ENCODE measurements around the gene GAPT.
A peak's percentile ranks its signal among the peaks of the same experiment; 100 is the strongest.

GAPT gene

GRCh38 chr5:58484505-58484904 is 6.7 kb upstream of the GAPT start:
- Mint-ChIP-seq H3K4me3 (no peak overlapping the region), H3K36me3 (no peaks in the 10 kb centered on the region), H3K9me3 (no peaks in the 10 kb centered on the region), H3K27ac (peak overlapping the region; percentile 25), H3K4me1 (peaks cover 15% of the 10 kb centered on the region), H3K27me3 (no peaks in the 10 kb centered on the region)
- no peak for ATAC-seq

- H3K9me3 Mint-ChIP-seq = no peaks in the 10 kb centered on the region
- no peaks in the 10 kb centered on the region for H3K36me3 Mint-ChIP-seq
- ATAC-seq = no peak
Measured at GRCh38 chr5:58486290-58486689, 4.9 kb upstream of the GAPT start.

GRCh38 chr5:58490402-58491050 is 709 bp upstream of the GAPT start:
- Mint-ChIP-seq H3K9me3 (no peaks in the 10 kb centered on the region), H3K36me3 (peaks cover 15% of the 10 kb centered on the region), H3K27ac (peak overlapping the region; percentile 81), H3K4me3 (peak overlapping the region; percentile 12), H3K27me3 (no peaks in the 10 kb centered on the region), H3K4me1 (peaks cover 32% of the 10 kb centered on the region)
- ATAC-seq = peak; percentile 85

More at GRCh38 chr5:58486290-58486689, 4.9 kb upstream of the GAPT start:
- Mint-ChIP-seq H3K27ac (no peak overlapping the region), H3K27me3 (no peaks in the 10 kb centered on the region), H3K4me1 (peaks cover 26% of the 10 kb centered on the region), H3K4me3 (no peak overlapping the region)

- Mint-ChIP-seq H3K27ac (peak overlapping the region; percentile 81), H3K27me3 (no peaks in the 10 kb centered on the region), H3K4me3 (peak overlapping the region; percentile 46), H3K9me3 (no peaks in the 10 kb centered on the region), H3K4me1 (peaks cover 50% of the 10 kb centered on the region), H3K36me3 (peaks cover 37% of the 10 kb centered on the region)
- ATAC-seq = no peak
Measured at GRCh38 chr5:58493141-58493540, 1.9 kb downstream of the GAPT start.

GRCh38 chr5:58496488-58496887 is 5.3 kb downstream of the GAPT start:
- Mint-ChIP-seq H3K4me3 (no peak overlapping the region), H3K27ac (peak overlapping the region; percentile 84), H3K36me3 (peaks cover 37% of the 10 kb centered on the region), H3K9me3 (no peaks in the 10 kb centered on the region), H3K4me1 (peaks cover 65% of the 10 kb centered on the region), H3K27me3 (no peaks in the 10 kb centered on the region)
- no peak for ATAC-seq

- H3K4me1 Mint-ChIP-seq = peaks cover 67% of the 10 kb centered on the region
- ATAC-seq = no peak
- no peak overlapping the region for H3K4me3 Mint-ChIP-seq
- peaks cover 38% of the 10 kb centered on the region for H3K36me3 Mint-ChIP-seq
- H3K27ac Mint-ChIP-seq = peak overlapping the region; percentile 84
- no peaks in the 10 kb centered on the region for H3K27me3 Mint-ChIP-seq
- H3K9me3 Mint-ChIP-seq = no peaks in the 10 kb centered on the region
Measured at GRCh38 chr5:58497386-58497785, 6.2 kb downstream of the GAPT start.

GRCh38 chr5:58497921-58498320 is 6.7 kb downstream of the GAPT start:
- peaks cover 43% of the 10 kb centered on the region for H3K36me3 Mint-ChIP-seq
- ATAC-seq = no peak

GRCh38 chr5:58498340-58498942 is 7.2 kb downstream of the GAPT start:
- no peaks in the 10 kb centered on the region for H3K27me3 Mint-ChIP-seq
- H3K27ac Mint-ChIP-seq = peak overlapping the region; percentile 84
- H3K4me3 Mint-ChIP-seq = no peak overlapping the region
- H3K4me1 Mint-ChIP-seq = peaks cover 72% of the 10 kb centered on the region
- H3K36me3 Mint-ChIP-seq = peaks cover 43% of the 10 kb centered on the region
- no peak for ATAC-seq
- H3K9me3 Mint-ChIP-seq = no peaks in the 10 kb centered on the region

More at GRCh38 chr5:58497921-58498320, 6.7 kb downstream of the GAPT start:
- peaks cover 72% of the 10 kb centered on the region for H3K4me1 Mint-ChIP-seq
- no peak overlapping the region for H3K4me3 Mint-ChIP-seq
- H3K27me3 Mint-ChIP-seq = no peaks in the 10 kb centered on the region
- no peaks in the 10 kb centered on the region for H3K9me3 Mint-ChIP-seq
- H3K27ac Mint-ChIP-seq = peak overlapping the region; percentile 84

- H3K36me3 Mint-ChIP-seq = peaks cover 41% of the 10 kb centered on the region
- peak overlapping the region; percentile 84 for H3K27ac Mint-ChIP-seq
- peaks cover 73% of the 10 kb centered on the region for H3K4me1 Mint-ChIP-seq
- no peaks in the 10 kb centered on the region for H3K9me3 Mint-ChIP-seq
- ATAC-seq = no peak
- no peaks in the 10 kb centered on the region for H3K27me3 Mint-ChIP-seq
- no peak overlapping the region for H3K4me3 Mint-ChIP-seq
Measured at GRCh38 chr5:58499231-58499630, 8.0 kb downstream of the GAPT start.

- no peaks in the 10 kb centered on the region for H3K9me3 Mint-ChIP-seq
- no peaks in the 10 kb centered on the region for H3K27me3 Mint-ChIP-seq
- peak overlapping the region; percentile 84 for H3K27ac Mint-ChIP-seq
- H3K4me1 Mint-ChIP-seq = peaks cover 80% of the 10 kb centered on the region
- H3K4me3 Mint-ChIP-seq = peak overlapping the region; percentile 45
- peak; percentile 62 for ATAC-seq
- H3K36me3 Mint-ChIP-seq = peaks cover 34% of the 10 kb centered on the region
Measured at GRCh38 chr5:58499941-58500340, 8.7 kb downstream of the GAPT start.

- peak overlapping the region; percentile 7 for H3K27ac Mint-ChIP-seq
- H3K4me3 Mint-ChIP-seq = no peak overlapping the region
- peaks cover 14% of the 10 kb centered on the region for H3K36me3 Mint-ChIP-seq
- peaks cover 81% of the 10 kb centered on the region for H3K4me1 Mint-ChIP-seq
- no peaks in the 10 kb centered on the region for H3K9me3 Mint-ChIP-seq
- H3K27me3 Mint-ChIP-seq = no peaks in the 10 kb centered on the region
- no peak for ATAC-seq
Measured at GRCh38 chr5:58501778-58502417, 10.7 kb downstream of the GAPT start.

GRCh38 chr5:58503390-58504046 is 12.3 kb downstream of the GAPT start:
- Mint-ChIP-seq H3K27ac (no peak overlapping the region), H3K27me3 (no peaks in the 10 kb centered on the region), H3K4me3 (no peak overlapping the region), H3K36me3 (peaks cover 7% of the 10 kb centered on the region), H3K9me3 (no peaks in the 10 kb centered on the region), H3K4me1 (peaks cover 67% of the 10 kb centered on the region)
- ATAC-seq = no peak

- Mint-ChIP-seq H3K4me3 (no peak overlapping the region), H3K4me1 (peaks cover 64% of the 10 kb centered on the region), H3K9me3 (peaks cover 9% of the 10 kb centered on the region), H3K27ac (peak overlapping the region; percentile 86), H3K27me3 (no peaks in the 10 kb centered on the region), H3K36me3 (peaks cover 7% of the 10 kb centered on the region)
- ATAC-seq = no peak
Measured at GRCh38 chr5:58504766-58505165, 13.5 kb downstream of the GAPT start.

- Mint-ChIP-seq H3K4me3 (peak overlapping the region; percentile 50), H3K4me1 (peaks cover 57% of the 10 kb centered on the region), H3K27ac (peak overlapping the region; percentile 86), H3K27me3 (no peaks in the 10 kb centered on the region), H3K9me3 (peaks cover 9% of the 10 kb centered on the region), H3K36me3 (peaks cover 7% of the 10 kb centered on the region)
- no peak for ATAC-seq
Measured at GRCh38 chr5:58505502-58505901, 14.3 kb downstream of the GAPT start.

- peak overlapping the region; percentile 86 for H3K27ac Mint-ChIP-seq
- no peaks in the 10 kb centered on the region for H3K27me3 Mint-ChIP-seq
- ATAC-seq = peak; percentile 89
- peak overlapping the region; percentile 50 for H3K4me3 Mint-ChIP-seq
- peaks cover 51% of the 10 kb centered on the region for H3K4me1 Mint-ChIP-seq
- H3K9me3 Mint-ChIP-seq = peaks cover 9% of the 10 kb centered on the region
- H3K36me3 Mint-ChIP-seq = peaks cover 7% of the 10 kb centered on the region
Measured at GRCh38 chr5:58505971-58506640, 14.9 kb downstream of the GAPT start.
